Gastroesophageal sphincter (tissue), 4 donors: ENCODE data around the gene PDIK1L. TPM values are rescaled to one million over a fixed set of nuclear protein-coding genes. Genes with fewer than 3 reads are reported as not detected.

Experiments
- ATAC-seq: fragments of 150-250 bp; one replicate; pipeline ENCODE4 v1.9.1; 2016; ENCODE audit warnings: mild to moderate bottlenecking, moderate library complexity
- H3K27ac ChIP-seq, 4 donors: fragments of 200-600 bp; sonication (generic) in 3 of 4; 1 replicate in 3 of 4; 2 replicates in 1 of 4; pipeline ENCODE4 v1.5.1; 2016 to 2019
- H3K27me3 ChIP-seq: fragments of 200-600 bp; sonication (generic); one replicate; pipeline ENCODE4 v1.5.1; 2019
- H3K36me3 ChIP-seq, 2 donors: fragments of 200-600 bp; sonication (generic); one replicate each; pipeline ENCODE4 v1.5.1; 2019; ENCODE audit warnings: control low read depth in 1 of 2
- H3K4me1 ChIP-seq, 3 donors: fragments of 200-600 bp; sonication (generic); 1 replicate in 2 of 3; 2 replicates in 1 of 3; pipeline ENCODE4 v1.5.1; 2016 to 2019; ENCODE audit warnings: control low read depth in 2 of 3
- H3K4me3 ChIP-seq, 2 donors: fragments of 200-600 bp; sonication (generic); one replicate each; pipeline ENCODE4 v1.5.1; 2019; ENCODE audit warnings: mild to moderate bottlenecking in 1 of 2, moderate library complexity in 1 of 2
- H3K9me3 ChIP-seq, 3 donors: fragments of 200-600 bp; sonication (generic); one replicate each; pipeline ENCODE4 v1.5.1; 2017 to 2019; ENCODE audit warnings: control low read depth in 2 of 3
- EP300 ChIP-seq: sonication (generic); formaldehyde crosslinking; IDR thresholded peaks from one replicate; pipeline ENCODE4 v1.6.1; 2017; ENCODE audit warnings: antibody characterized with exemption, mild to moderate bottlenecking
- POLR2A ChIP-seq, 2 donors: fragments of 450-650 bp; IDR thresholded peaks; one replicate each; pipeline ENCODE4 v1.6.1; 2017; ENCODE audit warnings: antibody characterized with exemption in 2 of 2, mild to moderate bottlenecking in 2 of 2, moderate library complexity in 1 of 2
- WGBS, 2 donors: methylation state at CpG; one replicate each; pipeline ENCODE4 v1.1.5; 2018; ENCODE audit warnings: low coverage in 1 of 2; 5-methylcytosine and 5-hydroxymethylcytosine counted together
- total RNA-seq, 4 donors: library from RNA; depleted of rRNA; stranded (reverse); fragments of >200 nt; gene quantifications; one replicate each; pipeline ENCODE4 v1.1.0, GENCODE V29; 2016

Gene PDIK1L
- total RNA-seq, 4 donors from 2014 or later = 6.2 to 9.3 (median 6.8) TPM

- no peak for ATAC-seq
- H3K9me3 ChIP-seq = no peaks in the 10 kb centered on the region
- H3K27me3 ChIP-seq = no peaks in the 10 kb centered on the region
- H3K27ac ChIP-seq = no peak within 1 kb of the TSS
- no peak for TF ChIP-seq POLR2A (IDR thresholded peaks at IDR 0.05)
- no peak for TF ChIP-seq EP300
- H3K4me3 ChIP-seq = peak within 1 kb of the TSS in 1 of 2 donors; percentile 91
- 40% methylated on average over 2 of the region's 34 CpGs; no CpG with 5 or more reads in 1 of the 2 donors for WGBS, 2 donors
- peaks cover 0 to 11% of the 10 kb centered on the region in 2 donors for H3K36me3 ChIP-seq
- peaks cover 3 to 23% (median 8%) of the 10 kb centered on the region in 3 donors for H3K4me1 ChIP-seq
Measured at GRCh38 chr1:26171084-26172072, 59.8 kb downstream of the PDIK1L start, which contains the start of gene ZNF593OS. TSS of gene ZNF593OS (minus strand) at chr1:26171832. CDS start at chr1:26171661, 171 bp downstream.

Other genes with a start within 250 kb of the PDIK1L start
- gene PAQR7, start 236.1 kb upstream of the PDIK1L start, total RNA-seq = 10 to 100 TPM in 1 of 4 donors, 1 to 10 TPM in 3; 6.5 to 13.7 (median 7.8) TPM
- gene STMN1, start 205.4 kb upstream of the PDIK1L start, total RNA-seq = 10 to 100 TPM; 12.2 to 30.0 (median 14.6) TPM
- gene PAFAH2, start 113.8 kb upstream of the PDIK1L start, total RNA-seq = 10 to 100 TPM in 1 of 4 donors, 1 to 10 TPM in 3; 6.6 to 12.2 (median 8.5) TPM
- gene EXTL1, start 90.0 kb upstream of the PDIK1L start, total RNA-seq = under 1 TPM in 3 of 4 donors, not detected in 1; 0.08 to 0.81 (median 0.31) TPM
- gene SLC30A2, start 65.7 kb upstream of the PDIK1L start, total RNA-seq = not detected
- gene TRIM63, start 44.2 kb upstream of the PDIK1L start, total RNA-seq = 1 to 10 TPM in 2 of 4 donors, under 1 TPM in 2; 0.15 to 2.3 (median 0.82) TPM
- 10 to 100 TPM in 1 of 4 donors, 1 to 10 TPM in 3; 3.4 to 12.5 (median 7.7) TPM for gene FAM110D, start 47.3 kb downstream of the PDIK1L start, total RNA-seq
- not detected for gene C1orf232, start 57.1 kb downstream of the PDIK1L start, total RNA-seq
- gene ZNF593, start 58.1 kb downstream of the PDIK1L start, total RNA-seq = 10 to 100 TPM in 3 of 4 donors, 1 to 10 TPM in 1; 5.0 to 22.8 (median 16.6) TPM
- not detected for gene ZNF593OS, start 60.0 kb downstream of the PDIK1L start, total RNA-seq
- 1 to 10 TPM in 2 of 4 donors, under 1 TPM in 1, not detected in 1; 0.81 to 1.7 (median 1.1) TPM for gene CNKSR1, start 65.7 kb downstream of the PDIK1L start, total RNA-seq
- not detected for gene CATSPER4, start 78.8 kb downstream of the PDIK1L start, total RNA-seq
- gene CEP85, start 122.4 kb downstream of the PDIK1L start, total RNA-seq = 1 to 10 TPM; 1.3 to 6.8 (median 4.7) TPM
- 10 to 100 TPM; 31.6 to 60.2 (median 44.0) TPM for gene SH3BGRL3, start 168.3 kb downstream of the PDIK1L start, total RNA-seq
- 10 to 100 TPM in 2 of 4 donors, 1 to 10 TPM in 2; 3.7 to 12.1 (median 10.5) TPM for gene UBXN11, start 194.8 kb downstream of the PDIK1L start, total RNA-seq
- 1 to 10 TPM in 3 of 4 donors, not detected in 1; 1.8 to 2.7 (median 2.2) TPM for gene CD52, start 206.1 kb downstream of the PDIK1L start, total RNA-seq
- gene CRYBG2, start 242.3 kb downstream of the PDIK1L start, total RNA-seq = 1 to 10 TPM in 1 of 4 donors, under 1 TPM in 3; 0.35 to 2.7 (median 0.50) TPM